PC-9 (cell line): ENCODE results near the gene EMSY. TPM values are rescaled to one million over a fixed set of nuclear protein-coding genes. Genes with fewer than 3 reads are reported as not detected.

Source experiments
- BruUV-seq: library from RNA; stranded (reverse); fragments of 400-500 nt; replicated peaks from 2 replicates; lab custom pipeline; 2021; lab: Mats Ljungman, UMichigan
- CTCF ChIA-PET: fragments of 300-600 bp; sonication (Branson Sonifier 250); formaldehyde crosslinking; loops from one replicate; lab custom pipeline; 2022; ENCODE audit warnings: antibody characterized with exemption; lab: Charles Lee
- POLR2A ChIA-PET: fragments of 300-600 bp; sonication (Branson Sonifier 250); formaldehyde crosslinking; loops from one replicate; lab custom pipeline; 2022; ENCODE audit warnings: antibody characterized with exemption; ENCODE audit not compliant: unreplicated experiment; lab: Charles Lee
- DNase-seq, 2 experiments: peaks; one replicate each; pipeline versions ENCODE4 v3.0.0 to v3.0.0-alpha.2; 2015 to 2022; ENCODE audit warnings: mixed read lengths in 1 of 2
- H2AFZ ChIP-seq: fragments of 200-600 bp; sonication (generic); 2 replicates; pipeline ENCODE4 v1.8.1; 2017; ENCODE audit warnings: antibody characterized with exemption
- H3F3A ChIP-seq: fragments of 200-600 bp; sonication (generic); 2 replicates; pipeline ENCODE4 v1.8.1; 2017; ENCODE audit warnings: antibody characterized with exemption, mild to moderate bottlenecking, low read depth; ENCODE audit not compliant: insufficient read depth
- H3K27ac ChIP-seq: fragments of 200-600 bp; sonication (generic); 2 replicates; pipeline ENCODE4 v1.6.1; 2016; ENCODE audit warnings: mixed run types
- H3K27me3 ChIP-seq: fragments of 200-600 bp; sonication (generic); 2 replicates; pipeline ENCODE4 v1.6.1; 2016; ENCODE audit warnings: low read depth, mixed run types; ENCODE audit not compliant: insufficient read depth
- H3K36me3 ChIP-seq: fragments of 200-600 bp; sonication (generic); 2 replicates; pipeline ENCODE4 v1.6.1; 2016; ENCODE audit warnings: low read depth, mixed run types
- H3K4me1 ChIP-seq: fragments of 200-600 bp; sonication (generic); replicated peaks from 2 replicates; pipeline ENCODE4 v1.6.1; 2016; ENCODE audit warnings: mixed run types; ENCODE audit not compliant: insufficient read depth
- H3K4me2 ChIP-seq: fragments of 200-600 bp; sonication (generic); 2 replicates; pipeline ENCODE4 v1.6.1; 2017; ENCODE audit warnings: mixed run types
- H3K4me3 ChIP-seq: fragments of 200-600 bp; sonication (generic); 2 replicates; pipeline ENCODE4 v1.6.1; 2016; ENCODE audit warnings: mixed run types
- H3K79me2 ChIP-seq: fragments of 200-600 bp; sonication (generic); 2 replicates; pipeline ENCODE4 v1.6.1; 2017; ENCODE audit warnings: low read depth, mixed run types
- H3K9me2 ChIP-seq: fragments of 200-600 bp; sonication (generic); 2 replicates; pipeline ENCODE4 v1.8.1; 2017; ENCODE audit warnings: mild to moderate bottlenecking; ENCODE audit not compliant: insufficient read depth
- H3K9me3 ChIP-seq: fragments of 200-600 bp; sonication (generic); 2 replicates; pipeline ENCODE4 v1.8.1; 2016; ENCODE audit warnings: low read depth; ENCODE audit not compliant: insufficient read depth
- H4K20me1 ChIP-seq: fragments of 200-600 bp; sonication (generic); 2 replicates; pipeline ENCODE4 v1.8.1; 2017; ENCODE audit not compliant: insufficient read depth
- EZH2 ChIP-seq: fragments of 200-600 bp; sonication (generic); IDR thresholded peaks from 2 replicates; pipeline ENCODE4 v1.8.0; 2017; ENCODE audit warnings: antibody characterized with exemption, low read depth
- intact Hi-C: fragments of 100-400 bp; cut with micrococcal nuclease; formaldehyde crosslinking; loops from one replicate; pipeline ENCODE4 v1.10.0; 2022; ENCODE audit not compliant: unreplicated experiment
- total RNA-seq: library from RNA; stranded (reverse); gene quantifications from 2 replicates; pipeline ENCODE4 v1.2.3, GENCODE V29; 2021
- TF ChIP-seq, protein P1 (sequence below): fragments of 200-600 bp; sonication (generic); conservative IDR thresholded peaks from 2 replicates; pipeline ENCODE4 v1.6.1; 2017; ENCODE audit warnings: mixed run types, antibody characterized with exemption, mild to moderate bottlenecking, moderate library complexity

The EMSY gene
- total RNA-seq, 1 experiment from 2014 or later = 37.4 TPM

DNA sequence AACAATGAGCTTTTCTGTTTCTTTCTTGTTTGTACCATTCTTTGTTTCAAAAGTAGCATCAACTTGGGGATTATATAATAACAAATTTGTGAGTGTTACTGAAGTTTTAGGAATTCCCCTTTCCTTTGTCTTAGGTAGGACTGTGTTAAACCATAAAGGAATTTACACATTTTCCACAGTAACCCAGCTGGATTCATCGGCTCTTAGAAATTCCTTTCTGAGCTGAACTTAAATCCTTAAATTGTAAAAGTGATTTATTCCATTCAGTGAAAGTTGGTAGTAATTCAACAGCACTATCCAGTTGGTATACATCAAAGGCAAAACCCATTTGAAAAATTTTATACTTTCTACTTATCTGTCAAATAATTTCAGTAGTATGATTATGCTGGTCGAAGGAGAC is 11.8 kb downstream of the EMSY start:
- intact Hi-C loops = no loop called here
- POLR2A ChIA-PET = no interaction called here
- CTCF ChIA-PET = no interaction called here

GRCh38 chr11:76459299-76459698 is 14.5 kb downstream of the EMSY start:
- DNase-seq = no peak
- POLR2A ChIA-PET = no interaction called here
- CTCF ChIA-PET = interaction anchor here (0.6 kb wide), 2 partner anchors 250 to 617 kb away, joined by 4 to 10 read pairs; no protein-coding TSS in a partner anchor

More for the DNA sequence above, 11.8 kb downstream of the EMSY start:
- Histone ChIP-seq H3K4me2 (no peak overlapping the region), H3K4me3 (no peak overlapping the region), H3K36me3 (peaks cover 40% of the 10 kb centered on the region), H3K9me2 (no peaks in the 10 kb centered on the region), H4K20me1 (no peaks in the 10 kb centered on the region), H3K4me1 (0 out of 2 replicates have a peak, but pooled peaks cover 12% of the 10 kb centered on the region), H3K79me2 (no peaks in the 10 kb centered on the region; the same call in 1 of the 2 replicates), H3K27ac (no peak overlapping the region), H2AFZ (no peak overlapping the region), H3F3A (no peaks in the 10 kb centered on the region), H3K9me3 (no peaks in the 10 kb centered on the region), H3K27me3 (no peaks in the 10 kb centered on the region)
- no peak for TF ChIP-seq EZH2
- TF ChIP-seq, protein P1, sequence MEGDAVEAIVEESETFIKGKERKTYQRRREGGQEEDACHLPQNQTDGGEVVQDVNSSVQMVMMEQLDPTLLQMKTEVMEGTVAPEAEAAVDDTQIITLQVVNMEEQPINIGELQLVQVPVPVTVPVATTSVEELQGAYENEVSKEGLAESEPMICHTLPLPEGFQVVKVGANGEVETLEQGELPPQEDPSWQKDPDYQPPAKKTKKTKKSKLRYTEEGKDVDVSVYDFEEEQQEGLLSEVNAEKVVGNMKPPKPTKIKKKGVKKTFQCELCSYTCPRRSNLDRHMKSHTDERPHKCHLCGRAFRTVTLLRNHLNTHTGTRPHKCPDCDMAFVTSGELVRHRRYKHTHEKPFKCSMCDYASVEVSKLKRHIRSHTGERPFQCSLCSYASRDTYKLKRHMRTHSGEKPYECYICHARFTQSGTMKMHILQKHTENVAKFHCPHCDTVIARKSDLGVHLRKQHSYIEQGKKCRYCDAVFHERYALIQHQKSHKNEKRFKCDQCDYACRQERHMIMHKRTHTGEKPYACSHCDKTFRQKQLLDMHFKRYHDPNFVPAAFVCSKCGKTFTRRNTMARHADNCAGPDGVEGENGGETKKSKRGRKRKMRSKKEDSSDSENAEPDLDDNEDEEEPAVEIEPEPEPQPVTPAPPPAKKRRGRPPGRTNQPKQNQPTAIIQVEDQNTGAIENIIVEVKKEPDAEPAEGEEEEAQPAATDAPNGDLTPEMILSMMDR = no peak
- BruUV-seq = no TSS peak
- no peak for DNase-seq

GRCh38 chr11:76459846-76460245 is 15.0 kb downstream of the EMSY start:
- TF ChIP-seq EZH2 = no peak
- TF ChIP-seq, protein P1 = no peak
- Histone ChIP-seq H3K9me3 (no peaks in the 10 kb centered on the region), H3K9me2 (no peaks in the 10 kb centered on the region; the same call in 1 of the 2 replicates), H3K27ac (no peak overlapping the region), H4K20me1 (no peaks in the 10 kb centered on the region), H3K79me2 (0 out of 2 replicates have a peak, but pooled peaks cover 4% of the 10 kb centered on the region), H3K4me3 (no peak overlapping the region), H3K36me3 (peaks cover 26% of the 10 kb centered on the region), H3F3A (no peaks in the 10 kb centered on the region), H3K4me2 (no peak overlapping the region), H2AFZ (no peak overlapping the region), H3K27me3 (no peaks in the 10 kb centered on the region), H3K4me1 (0 out of 2 replicates have a peak, but pooled peaks cover 10% of the 10 kb centered on the region)
- ChIA-PET CTCF (interaction anchor here (0.6 kb wide), 1 partner anchor 617 kb away, joined by 10 read pairs; no protein-coding TSS in a partner anchor), POLR2A (no interaction called here)
- BruUV-seq = no TSS peak
- no peak for DNase-seq
- intact Hi-C loops = no loop called here

More at GRCh38 chr11:76459299-76459698, 14.5 kb downstream of the EMSY start:
- intact Hi-C loops = no loop called here
- Histone ChIP-seq H3K27ac (no peak overlapping the region), H3K9me2 (no peaks in the 10 kb centered on the region), H3K4me2 (no peak overlapping the region), H3K4me3 (no peak overlapping the region), H4K20me1 (no peaks in the 10 kb centered on the region), H2AFZ (no peak overlapping the region), H3K27me3 (no peaks in the 10 kb centered on the region), H3K4me1 (0 out of 2 replicates have a peak, but pooled peaks cover 12% of the 10 kb centered on the region), H3K36me3 (peaks cover 28% of the 10 kb centered on the region), H3K9me3 (no peaks in the 10 kb centered on the region), H3K79me2 (0 out of 2 replicates have a peak, but pooled peaks cover 4% of the 10 kb centered on the region), H3F3A (no peaks in the 10 kb centered on the region)
- BruUV-seq = no TSS peak
- TF ChIP-seq EZH2 = no peak
- TF ChIP-seq, protein P1 = peak; percentile 70
